ENCODE results near the gene SLC22A12.

DNA sequence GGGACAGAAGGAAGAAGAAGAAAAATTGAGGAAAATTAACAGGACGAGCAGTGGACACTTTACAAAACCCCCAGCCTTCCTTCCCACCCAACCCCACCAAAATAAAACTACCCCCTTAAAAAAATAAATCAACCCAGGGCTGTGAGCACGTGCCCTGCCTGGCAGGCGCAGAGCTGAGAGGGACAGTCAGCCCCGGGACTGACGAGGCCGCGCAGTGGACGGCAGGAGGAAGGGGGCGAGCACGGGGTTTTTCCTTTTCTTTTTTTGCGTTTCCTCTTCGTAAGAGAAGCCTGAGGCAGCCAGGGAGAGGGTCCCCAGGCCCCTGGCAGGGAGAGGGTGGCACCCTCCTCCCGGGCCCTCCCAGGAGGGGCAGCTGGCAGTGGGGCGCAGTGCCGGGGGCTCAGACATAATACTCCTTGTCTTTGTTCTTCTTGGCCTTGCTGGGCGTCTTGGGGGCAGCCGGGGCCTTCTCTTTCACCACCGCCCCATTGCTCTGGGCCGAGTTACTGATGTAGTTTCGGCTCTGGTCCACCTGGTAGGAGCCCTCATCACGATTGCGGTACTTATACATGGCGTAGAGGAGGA, 15.9 kb downstream of the SLC22A12 start:
- TF ChIP-seq RFX5 (IDR thresholded peaks at IDR 0.05), result no peak
- TF ChIP-seq, protein P1, sequence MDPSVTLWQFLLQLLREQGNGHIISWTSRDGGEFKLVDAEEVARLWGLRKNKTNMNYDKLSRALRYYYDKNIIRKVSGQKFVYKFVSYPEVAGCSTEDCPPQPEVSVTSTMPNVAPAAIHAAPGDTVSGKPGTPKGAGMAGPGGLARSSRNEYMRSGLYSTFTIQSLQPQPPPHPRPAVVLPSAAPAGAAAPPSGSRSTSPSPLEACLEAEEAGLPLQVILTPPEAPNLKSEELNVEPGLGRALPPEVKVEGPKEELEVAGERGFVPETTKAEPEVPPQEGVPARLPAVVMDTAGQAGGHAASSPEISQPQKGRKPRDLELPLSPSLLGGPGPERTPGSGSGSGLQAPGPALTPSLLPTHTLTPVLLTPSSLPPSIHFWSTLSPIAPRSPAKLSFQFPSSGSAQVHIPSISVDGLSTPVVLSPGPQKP (IDR thresholded peaks at IDR 0.05; ENCODE audit: low read depth, low read length), result no peak
